ENCODE results near the gene ST3GAL3.
A peak's percentile ranks its signal among the peaks of the same experiment; 100 is the strongest.

The ST3GAL3 gene

DNA sequence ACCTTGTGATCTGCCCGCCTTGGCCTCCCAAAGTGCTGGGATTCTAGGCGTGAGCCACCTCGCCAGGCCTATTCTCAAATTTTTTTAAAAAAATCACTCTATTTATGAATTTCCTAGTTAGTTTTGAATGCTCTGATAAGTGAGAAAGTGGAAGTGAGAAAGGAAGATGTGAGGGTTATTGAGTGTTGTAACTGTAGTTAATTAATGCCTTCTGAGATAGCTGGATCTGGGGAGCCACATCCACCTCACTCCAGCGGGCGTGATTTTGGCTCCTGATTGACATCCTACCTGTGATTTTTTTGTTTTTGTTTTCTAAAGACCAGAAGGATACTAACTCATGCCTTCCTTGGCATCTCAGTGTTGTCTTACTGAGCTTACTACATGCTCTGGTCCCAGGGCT is 65.6 kb downstream of the ST3GAL3 start:
- ChIA-PET POLR2A (no interaction called here), CTCF (interaction anchor here (2.9 to 3.2 kb wide), 2 partner anchors 9 to 162 kb away, joined by 17 to 19 read pairs; no protein-coding TSS in a partner anchor)
- Histone ChIP-seq H3K9me3 (ENCODE audit: control insufficient read depth, insufficient read depth, low read depth, low read length) (no peaks in the 10 kb centered on the region), H3K36me3 (ENCODE audit: control insufficient read depth in 2 of 2, insufficient read depth in 1 of 2, low read length in 2 of 2) (no peaks in the 10 kb centered on the region), H3K27ac (ENCODE audit: extremely low read depth, low read depth, low read length) (no peak overlapping the region), H3K4me3 (ENCODE audit: low read depth, low read length) (no peak overlapping the region), H3K4me1 (ENCODE audit: control insufficient read depth, insufficient read depth, low read length) (no peaks in the 10 kb centered on the region)
- no peak for TF ChIP-seq SP3 (tag by site-specific recombination; IDR thresholded peaks at IDR 0.05)

DNA sequence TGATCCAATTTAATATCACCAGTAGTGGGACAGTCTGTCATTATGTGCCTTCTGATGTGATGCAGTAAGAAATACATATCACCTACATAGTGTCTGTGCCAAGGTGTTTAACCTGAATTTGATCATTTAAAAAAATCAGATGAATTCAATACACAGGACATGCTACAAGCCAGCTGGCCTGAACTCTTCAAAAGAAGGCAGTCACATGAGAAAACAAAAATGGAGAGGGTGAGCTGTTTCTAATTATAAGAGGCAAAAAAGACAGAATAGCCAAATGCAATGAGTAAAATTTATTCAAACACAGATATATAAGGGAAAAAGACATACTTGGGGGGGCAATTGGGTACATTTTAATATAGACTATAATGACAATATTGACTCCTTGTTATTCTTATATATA is 66.5 kb downstream of the ST3GAL3 start:
- no peak overlapping the region for H3K4me3 ChIP-seq (ENCODE audit: low read depth, low read length)
- TF ChIP-seq ZNF112 (tag by site-specific recombination; IDR thresholded peaks at IDR 0.05) (no peak), ZNF404 (tag by site-specific recombination; IDR thresholded peaks at IDR 0.05) (no peak), ZNF549 (tag by site-specific recombination; IDR thresholded peaks at IDR 0.05) (no peak), ZNF660 (tag by site-specific recombination; IDR thresholded peaks at IDR 0.05) (no peak), ZNF133 (tag by site-specific recombination; IDR thresholded peaks at IDR 0.05) (no peak), ZNF48 (tag by site-specific recombination; IDR thresholded peaks at IDR 0.05) (no peak), ZNF629 (tag by site-specific recombination; IDR thresholded peaks at IDR 0.05) (no peak), SP2 (tag by site-specific recombination; IDR thresholded peaks at IDR 0.05) (no peak), ZNF623 (tag by site-specific recombination; IDR thresholded peaks at IDR 0.05) (no peak), KLF7 (tag by site-specific recombination; IDR thresholded peaks at IDR 0.05; ENCODE audit: borderline replicate concordance) (no peak), ZFP41 (tag by site-specific recombination; IDR thresholded peaks at IDR 0.05; ENCODE audit: borderline replicate concordance) (no peak), HIC1 (tag by site-specific recombination; IDR thresholded peaks at IDR 0.05) (no peak), ZNF423 (tag by site-specific recombination; IDR thresholded peaks at IDR 0.05) (no peak), ZNF114 (tag by site-specific recombination; IDR thresholded peaks at IDR 0.05) (no peak), ZNF510 (tag by site-specific recombination; IDR thresholded peaks at IDR 0.05; ENCODE audit: insufficient replicate concordance) (no peak)
- CTCF ChIA-PET, result interaction anchor here (0.7 to 3.2 kb wide), 3 partner anchors 10 to 170 kb away, joined by 3 to 19 read pairs (median 17); no protein-coding TSS in a partner anchor
- H3K9me3 ChIP-seq (ENCODE audit: control insufficient read depth, insufficient read depth, low read depth, low read length), result no peaks in the 10 kb centered on the region
- no peak overlapping the region for H3K27ac ChIP-seq (ENCODE audit: extremely low read depth, low read depth, low read length)
- POLR2A ChIA-PET, result no interaction called here
- no peaks in the 10 kb centered on the region for H3K4me1 ChIP-seq (ENCODE audit: control insufficient read depth, insufficient read depth, low read length)
- H3K36me3 ChIP-seq (ENCODE audit: control insufficient read depth in 2 of 2, insufficient read depth in 1 of 2, low read length in 2 of 2), result no peaks in the 10 kb centered on the region

DNA sequence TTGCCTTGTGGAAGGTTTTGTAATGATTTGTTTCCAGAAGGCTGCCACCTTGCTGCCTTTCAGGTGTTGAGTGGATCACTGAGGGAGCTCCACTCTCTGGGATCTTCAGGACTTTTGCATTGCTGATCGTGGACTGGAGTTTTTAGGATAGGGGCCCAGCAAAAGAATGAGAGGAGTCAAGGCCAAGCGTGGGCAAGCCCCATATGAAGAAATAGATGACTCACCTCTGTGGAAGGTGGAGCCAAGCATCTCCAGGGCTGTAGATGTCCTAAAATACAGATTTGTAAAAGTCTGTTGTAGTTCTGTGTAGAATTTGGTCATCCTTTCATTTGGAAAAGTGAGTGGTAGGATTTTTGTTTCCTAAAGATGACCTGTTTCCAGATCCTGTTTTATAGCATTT is 67.0 kb downstream of the ST3GAL3 start:
- Histone ChIP-seq H3K4me3 (ENCODE audit: low read depth, low read length) (no peak overlapping the region), H3K4me1 (ENCODE audit: control insufficient read depth, insufficient read depth, low read length) (no peaks in the 10 kb centered on the region), H3K9me3 (ENCODE audit: control insufficient read depth, insufficient read depth, low read depth, low read length) (no peaks in the 10 kb centered on the region), H3K36me3 (ENCODE audit: control insufficient read depth in 2 of 2, insufficient read depth in 1 of 2, low read length in 2 of 2) (no peaks in the 10 kb centered on the region), H3K27ac (ENCODE audit: extremely low read depth, low read depth, low read length) (no peak overlapping the region)
- TF ChIP-seq ZSCAN16 (tag by site-specific recombination; IDR thresholded peaks at IDR 0.05) (no peak), ZNF426 (tag by site-specific recombination; IDR thresholded peaks at IDR 0.05) (no peak), ZBTB20 (tag by site-specific recombination; IDR thresholded peaks at IDR 0.05) (no peak), PRDM1 (tag by site-specific recombination; IDR thresholded peaks at IDR 0.05) (peak; percentile 47; the same call in 1 of the 2 replicates), ZNF341 (tag by site-specific recombination; IDR thresholded peaks at IDR 0.05; ENCODE audit: low read depth) (no peak), PBX3 (CRISPR knock-in tag; IDR thresholded peaks at IDR 0.05) (no peak), MEIS1 (CRISPR knock-in tag; IDR thresholded peaks at IDR 0.05; ENCODE audit: borderline replicate concordance) (no peak), ZNF140 (tag by site-specific recombination; IDR thresholded peaks at IDR 0.05) (no peak), MYNN (tag by site-specific recombination; IDR thresholded peaks at IDR 0.05; ENCODE audit: borderline replicate concordance) (no peak)
- POLR2A ChIA-PET, result interaction anchor here (0.7 kb wide), 1 partner anchor 157 kb away, joined by 3 read pairs; no protein-coding TSS in a partner anchor
- CTCF ChIA-PET, result interaction anchor here (0.6 to 3.2 kb wide), 4 partner anchors 11 to 169 kb away, joined by 3 to 19 read pairs (median 10); no protein-coding TSS in a partner anchor
